ENCODE measurements around the gene CZIB.
"Not testable (repeated sequence)": the region's sequence is repeated elsewhere in the genome, so short reads cannot be mapped to it uniquely, and the experiment has no call there.

The CZIB gene

GRCh38 chr1:53238197-53239155, 18.0 kb upstream of the CZIB start, which contains the start of gene MAGOH:
TSS of gene MAGOH (minus strand) at chr1:53238518. CDS start at chr1:53238448, 70 bp downstream.
- peak; percentile 79 for DNase-seq

GRCh38 chr1:53237638-53238037, 17.2 kb upstream of the CZIB start:
- DNase-seq: no peak

GRCh38 chr1:53220962-53221286, 490 bp upstream of the CZIB start:
- DNase-seq: no peak

- DNase-seq: no peak
These were observed 723 bp downstream of the CZIB start for GRCh38 chr1:53219711-53220110.

- no peak for DNase-seq
These were observed 2.2 kb downstream of the CZIB start for GRCh38 chr1:53218201-53218600.

GRCh38 chr1:53214376-53214940, 6.0 kb downstream of the CZIB start:
- DNase-seq: no peak

- no peak for DNase-seq
These were observed 9.5 kb downstream of the CZIB start for GRCh38 chr1:53210954-53211353.

GRCh38 chr1:53210352-53210751, 10.1 kb downstream of the CZIB start:
- no peak for DNase-seq

- no peak for DNase-seq
These were observed 12.7 kb downstream of the CZIB start for GRCh38 chr1:53207726-53208125.

GRCh38 chr1:53206735-53207379, 13.6 kb downstream of the CZIB start:
- DNase-seq: no peak

- DNase-seq: not testable (repeated sequence)
These were observed 14.2 kb downstream of the CZIB start for GRCh38 chr1:53206083-53206685.

GRCh38 chr1:53205496-53205895, 14.9 kb downstream of the CZIB start:
- not testable (repeated sequence) for DNase-seq

GRCh38 chr1:53203466-53203865, 17.0 kb downstream of the CZIB start:
- DNase-seq: no peak

- DNase-seq: no peak
These were observed 22.2 kb downstream of the CZIB start for GRCh38 chr1:53198241-53198651.

GRCh38 chr1:53197291-53198200, 22.9 kb downstream of the CZIB start:
- DNase-seq: no peak

GRCh38 chr1:53196485-53197290, 23.7 kb downstream of the CZIB start, which contains the start of gene CPT2:
TSS of gene CPT2 (plus strand) at chr1:53196824. CDS start at chr1:53196944, 120 bp downstream.
- peak; percentile 88 for DNase-seq

GRCh38 chr1:53196017-53196484, 24.4 kb downstream of the CZIB start:
- DNase-seq: no peak

GRCh38 chr1:53195246-53196016, 25.0 kb downstream of the CZIB start:
- DNase-seq: no peak

GRCh38 chr1:53190210-53190611, 30.2 kb downstream of the CZIB start:
- DNase-seq: no peak

GRCh38 chr1:53189061-53189460, 31.4 kb downstream of the CZIB start:
- DNase-seq: no peak
